GM21786 (cell line): ENCODE data around the gene AMT.

Experiments
- ATAC-seq: cut with Tn5 transposase; IDR thresholded peaks from one replicate; pipeline ENCODE4 v1.9.1; 2021; ENCODE audit not compliant: unreplicated experiment

Gene AMT

GRCh38 chr3:49422379-49423248, at the start of gene AMT:
Gene AMT (minus strand): TSS chr3:49422473. CDS start chr3:49422450, 23 bp downstream.
- no peak for ATAC-seq

GRCh38 chr3:49470714-49471420, 48.6 kb upstream of the AMT start:
- peak; percentile 19 for ATAC-seq

GRCh38 chr3:49469936-49470713, 47.9 kb upstream of the AMT start, which contains the start of gene DAG1:
Gene DAG1 (plus strand): TSS chr3:49470267. CDS start chr3:49510535, 40,268 bp downstream.
- peak; percentile 80 for ATAC-seq

- no peak for ATAC-seq
These were observed 47.0 kb upstream of the AMT start for GRCh38 chr3:49469037-49469935.

GRCh38 chr3:49466085-49466484, 43.8 kb upstream of the AMT start:
- no peak for ATAC-seq

GRCh38 chr3:49465270-49466034, 43.2 kb upstream of the AMT start:
- no peak for ATAC-seq

GRCh38 chr3:49462222-49462621, 39.9 kb upstream of the AMT start:
- no peak for ATAC-seq

GRCh38 chr3:49461443-49462171, 39.3 kb upstream of the AMT start:
- ATAC-seq, result no peak

- ATAC-seq, result no peak
These were observed 38.7 kb upstream of the AMT start for GRCh38 chr3:49460956-49461355.

- ATAC-seq, result no peak
These were observed 38.1 kb upstream of the AMT start for GRCh38 chr3:49460188-49460890.

- ATAC-seq, result no peak
These were observed 34.2 kb upstream of the AMT start for GRCh38 chr3:49456466-49456865.

GRCh38 chr3:49454898-49455681, 32.8 kb upstream of the AMT start:
- ATAC-seq, result no peak

- ATAC-seq, result no peak
These were observed 32.2 kb upstream of the AMT start for GRCh38 chr3:49454458-49454857.

- no peak for ATAC-seq
These were observed 31.3 kb upstream of the AMT start for GRCh38 chr3:49453621-49454020.

- ATAC-seq, result no peak
These were observed 23.1 kb upstream of the AMT start for GRCh38 chr3:49445391-49445790.

- ATAC-seq, result no peak
These were observed 12.5 kb upstream of the AMT start for GRCh38 chr3:49434731-49435130.

GRCh38 chr3:49428752-49429080, 6.4 kb upstream of the AMT start:
- ATAC-seq, result no peak

GRCh38 chr3:49427586-49427985, 5.3 kb upstream of the AMT start:
- ATAC-seq, result no peak
